GM21390 (cell line): Measurements from ENCODE around the gene SND1.
A peak's percentile ranks its signal among the peaks of the same experiment; 100 is the strongest.

Experiments
- ATAC-seq: cut with Tn5 transposase; IDR thresholded peaks from one replicate; pipeline ENCODE4 v1.9.1; 2021; ENCODE audit not compliant: unreplicated experiment

SND1 gene

GRCh38 chr7:127764681-127765080 lies 112.7 kb downstream of the SND1 start:
- ATAC-seq = no peak

DNA sequence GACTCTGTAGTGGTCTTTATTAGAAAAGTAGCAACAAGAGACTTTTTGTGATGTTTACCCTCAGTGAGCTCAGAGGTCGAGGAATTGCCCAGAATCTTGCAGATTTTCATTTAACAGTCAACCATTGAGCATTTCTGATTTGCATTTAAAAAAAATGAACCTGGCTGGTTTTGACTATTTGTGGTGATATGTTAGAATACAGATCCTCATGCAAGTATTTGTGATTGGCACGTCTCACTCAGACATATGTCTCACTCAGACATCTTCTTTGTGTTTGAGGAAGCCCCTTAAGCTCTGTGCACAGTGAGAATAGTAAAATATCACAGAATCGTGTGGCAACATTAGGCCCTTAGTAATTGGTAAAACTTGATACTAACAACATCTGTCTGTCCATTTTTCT lies 113.2 kb downstream of the SND1 start:
- ATAC-seq = no peak

DNA sequence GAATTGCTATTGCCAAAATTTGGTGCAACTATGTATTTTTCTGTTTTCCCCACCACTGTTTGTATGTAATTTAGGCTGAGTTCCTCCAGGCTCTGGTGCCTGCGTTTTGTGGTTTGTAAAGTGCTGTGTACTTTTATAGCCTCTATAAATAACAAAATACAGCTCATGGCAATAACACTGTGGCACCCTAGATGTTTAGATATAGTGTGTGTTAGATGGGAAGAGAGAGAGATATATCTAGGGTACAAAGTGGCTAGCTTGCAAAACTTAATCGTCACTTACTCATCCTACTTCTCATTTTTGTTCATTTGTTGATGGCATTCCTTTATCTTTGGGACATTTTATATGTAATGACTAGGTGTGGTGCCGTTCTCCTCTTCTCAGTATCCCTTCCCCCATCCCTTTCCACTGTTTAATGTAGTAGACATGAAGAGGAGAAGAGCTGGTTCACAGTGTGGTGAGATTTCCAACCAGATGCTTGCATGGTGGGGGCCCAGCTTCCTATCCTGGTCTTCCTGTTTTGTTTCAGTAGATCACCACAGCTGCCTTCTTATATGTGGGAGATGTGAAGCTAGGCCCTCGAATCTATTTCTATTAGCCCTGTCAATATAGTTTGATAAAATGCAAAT lies 115.0 kb downstream of the SND1 start:
- ATAC-seq = no peak

DNA sequence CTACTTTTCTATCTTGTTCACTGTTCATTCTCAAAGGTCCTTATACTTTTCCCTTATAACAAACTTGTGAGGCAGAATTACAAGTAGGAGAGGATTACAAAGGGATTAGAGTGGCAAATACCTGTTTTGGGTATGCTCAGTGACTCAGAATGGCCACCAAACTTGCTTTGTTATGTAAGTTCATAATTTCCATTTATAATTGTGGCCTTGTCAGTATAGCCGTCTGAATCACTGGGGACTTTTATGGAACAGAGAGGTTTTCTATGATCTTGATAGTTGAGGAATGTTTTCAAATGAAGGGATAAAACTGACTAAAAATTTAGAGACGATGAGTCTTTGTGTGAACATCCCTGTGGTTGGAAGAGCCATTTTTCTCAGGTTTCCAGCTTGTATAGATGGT lies 116.2 kb downstream of the SND1 start:
- ATAC-seq = no peak

DNA sequence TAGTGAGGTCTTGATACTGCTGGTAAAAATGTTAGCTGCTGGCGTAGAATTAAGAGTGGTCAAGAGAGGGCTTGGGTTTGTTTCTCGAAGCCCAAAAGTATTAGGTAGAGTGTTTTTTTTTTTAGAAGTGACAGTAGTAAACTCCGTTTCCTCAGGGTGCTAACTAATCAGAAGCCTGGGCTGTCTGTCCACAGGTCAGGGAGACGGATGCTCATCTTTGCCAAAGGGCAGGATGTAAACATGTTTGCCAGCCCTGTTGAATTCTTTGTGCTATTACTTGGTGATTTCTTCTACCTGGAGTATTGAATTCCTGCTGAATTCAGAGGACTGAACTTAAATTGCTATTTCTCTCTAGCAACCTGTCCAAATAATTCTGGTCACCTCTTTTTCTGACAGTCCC lies 117.1 kb downstream of the SND1 start:
- ATAC-seq = no peak

GRCh38 chr7:127769696-127770400 lies 117.9 kb downstream of the SND1 start:
- no peak for ATAC-seq

- ATAC-seq = no peak
Observed at GRCh38 chr7:127770885-127771284, 118.9 kb downstream of the SND1 start.

DNA sequence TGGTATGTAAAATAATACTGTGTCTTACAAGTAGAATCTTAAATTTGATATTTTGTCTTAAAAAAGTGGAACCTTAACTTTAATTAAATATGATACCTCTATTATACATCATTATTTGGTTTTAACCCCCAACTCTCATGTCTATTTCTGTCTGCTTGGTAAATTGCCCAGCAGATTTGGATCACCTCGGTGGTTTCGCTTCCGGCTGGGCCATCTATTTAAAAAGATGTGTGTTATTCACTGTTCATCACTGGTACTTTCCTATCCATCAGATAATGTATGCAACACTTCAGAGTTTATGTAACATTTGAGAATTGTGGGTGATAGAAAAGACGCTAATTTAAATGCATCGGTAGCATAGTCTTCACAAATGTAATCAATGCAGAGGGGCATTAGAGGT lies 119.7 kb downstream of the SND1 start:
- no peak for ATAC-seq

- no peak for ATAC-seq
Observed at GRCh38 chr7:127776776-127777386, 124.9 kb downstream of the SND1 start.

DNA sequence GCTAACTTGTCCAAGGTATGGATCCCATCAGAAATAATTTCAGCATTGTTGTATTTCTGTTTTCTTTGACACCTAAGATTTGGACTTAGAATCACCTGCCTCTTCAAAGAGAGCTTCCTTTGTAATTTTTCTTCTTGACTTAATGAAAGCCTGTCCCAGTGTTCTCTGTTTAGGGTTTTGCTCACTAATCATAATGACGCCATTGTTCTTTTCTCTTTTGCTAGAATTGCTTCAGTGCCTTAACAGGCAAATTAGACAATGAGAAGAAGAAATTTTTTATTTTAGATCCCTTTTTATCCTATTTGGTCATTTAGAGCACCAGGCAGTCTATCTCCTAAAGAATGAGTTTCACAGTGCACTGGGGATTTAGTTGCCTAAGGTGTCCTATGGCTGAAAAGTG lies 128.5 kb downstream of the SND1 start:
- no peak for ATAC-seq

DNA sequence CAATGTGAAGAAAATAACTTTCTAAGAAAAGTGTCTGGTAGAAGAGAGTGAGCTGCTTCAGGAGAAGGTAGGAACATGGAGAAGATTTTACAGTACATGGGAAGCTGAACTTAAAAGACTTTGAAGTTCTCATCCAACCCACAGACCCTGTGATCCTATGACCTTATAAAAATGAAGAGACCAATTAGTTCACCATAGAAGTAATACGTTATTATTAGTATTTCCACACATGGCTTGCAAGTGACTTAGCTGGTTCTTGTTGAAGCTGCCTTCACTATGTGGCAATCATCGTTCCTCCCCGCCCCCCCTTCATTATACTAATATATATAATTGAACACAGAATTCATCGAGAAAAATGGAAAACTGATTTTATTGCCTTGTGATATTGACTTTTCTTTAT lies 129.1 kb downstream of the SND1 start:
- ATAC-seq = no peak

- no peak for ATAC-seq
Observed at GRCh38 chr7:127782075-127782474, 130.1 kb downstream of the SND1 start.

GRCh38 chr7:127782654-127783559 lies 130.9 kb downstream of the SND1 start:
- peak; percentile 81 for ATAC-seq

DNA sequence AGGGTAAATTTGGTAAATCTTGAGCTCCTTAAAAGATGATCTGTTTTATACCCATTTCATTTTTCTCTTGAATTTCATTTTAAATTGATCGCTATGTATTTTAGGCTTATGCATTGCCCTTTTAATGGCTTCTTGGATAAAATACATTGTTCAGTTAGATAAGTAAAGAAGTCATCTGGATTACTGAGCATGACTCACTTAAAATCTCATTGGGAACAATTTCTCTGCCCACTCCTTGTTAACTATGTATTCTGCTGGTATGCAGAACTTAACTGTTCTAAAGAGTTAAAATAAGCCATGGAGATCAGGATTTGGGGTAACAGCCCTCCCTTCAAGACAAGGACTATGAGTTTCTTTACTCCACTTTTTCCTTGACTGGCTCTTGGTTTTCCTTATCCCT lies 134.2 kb downstream of the SND1 start:
- no peak for ATAC-seq

DNA sequence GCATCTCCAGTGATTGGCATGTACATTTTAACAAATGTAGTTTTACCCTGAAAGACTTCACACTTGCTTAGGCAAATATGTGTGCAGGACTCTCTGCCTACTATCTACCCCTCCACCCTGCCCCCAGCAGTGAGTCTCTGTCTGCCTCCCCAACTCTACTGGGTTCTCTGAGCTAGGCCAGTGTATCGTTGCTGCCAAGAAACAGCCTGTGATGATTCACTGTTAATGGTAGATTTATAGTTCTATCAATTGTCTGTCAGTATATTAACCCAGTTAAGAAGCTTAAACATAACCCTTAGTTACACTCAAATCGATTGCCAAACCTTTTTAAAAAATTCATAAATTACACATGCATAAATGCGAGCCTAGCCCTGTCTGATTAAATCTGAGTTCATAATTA lies 137.0 kb downstream of the SND1 start:
- ATAC-seq = no peak

DNA sequence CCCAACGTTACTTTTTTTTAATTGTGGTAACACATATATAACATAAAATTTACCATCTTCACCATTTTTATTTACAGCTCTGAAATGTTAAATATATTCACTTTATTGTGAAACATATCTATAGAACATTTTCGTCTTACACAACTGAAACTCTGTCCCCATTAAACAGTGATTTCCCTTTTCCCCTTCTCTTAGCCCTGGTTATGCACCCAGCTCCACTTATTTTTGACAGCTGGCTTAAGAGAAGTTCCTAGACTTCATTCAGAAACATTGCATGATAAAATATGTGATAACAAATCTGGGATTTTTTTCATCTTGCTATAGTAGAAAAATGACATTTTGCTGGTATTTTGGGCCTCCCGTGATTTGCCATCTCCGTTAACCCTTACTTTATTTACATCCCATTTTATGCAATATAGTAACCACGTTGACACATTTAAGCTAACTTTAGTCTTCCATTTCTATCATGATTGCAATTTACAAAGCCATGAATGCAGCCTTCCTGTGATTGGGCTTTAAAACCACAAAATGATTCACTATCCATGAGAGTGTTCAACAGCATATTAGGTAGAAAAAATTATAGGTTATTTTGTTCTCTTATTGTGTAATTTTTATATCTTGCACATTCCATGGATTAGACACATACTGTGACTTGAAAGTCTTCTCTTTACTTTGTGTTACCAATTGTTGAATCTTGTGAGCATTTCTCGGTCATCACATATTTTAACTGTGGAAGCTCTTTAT lies 139.6 kb downstream of the SND1 start:
- ATAC-seq = no peak

GRCh38 chr7:127792528-127793342 lies 140.7 kb downstream of the SND1 start:
- no peak for ATAC-seq

GRCh38 chr7:127793582-127793981 lies 141.6 kb downstream of the SND1 start:
- no peak for ATAC-seq

GRCh38 chr7:127794136-127794535 lies 142.1 kb downstream of the SND1 start:
- ATAC-seq = no peak

DNA sequence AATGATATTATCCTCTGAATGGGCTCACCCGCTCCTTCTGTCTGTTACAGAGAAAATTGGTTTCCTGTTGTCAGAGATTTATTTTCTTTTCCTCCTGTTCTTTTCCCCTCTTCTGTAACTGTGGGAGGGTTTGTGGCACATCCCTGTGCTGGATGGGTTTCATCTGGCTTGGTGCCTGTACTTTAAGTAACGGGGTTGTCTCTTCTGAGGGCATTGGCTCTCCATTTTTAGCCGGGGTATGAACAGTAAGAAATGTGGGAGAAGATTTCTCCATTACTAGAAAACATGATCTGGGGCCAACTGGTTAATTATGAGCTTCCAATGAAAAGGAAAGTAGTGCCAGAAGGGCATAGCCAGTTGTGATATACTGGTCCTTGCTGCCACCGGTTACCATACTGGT lies 142.6 kb downstream of the SND1 start:
- no peak for ATAC-seq
